ENCODE results near the gene IFIT2. TPM values are rescaled to one million over a fixed set of nuclear protein-coding genes. Genes with fewer than 3 reads are reported as not detected.

The IFIT2 gene
- total RNA-seq, 2 experiments from 2014 or later, result 0.57 to 0.72 TPM

DNA sequence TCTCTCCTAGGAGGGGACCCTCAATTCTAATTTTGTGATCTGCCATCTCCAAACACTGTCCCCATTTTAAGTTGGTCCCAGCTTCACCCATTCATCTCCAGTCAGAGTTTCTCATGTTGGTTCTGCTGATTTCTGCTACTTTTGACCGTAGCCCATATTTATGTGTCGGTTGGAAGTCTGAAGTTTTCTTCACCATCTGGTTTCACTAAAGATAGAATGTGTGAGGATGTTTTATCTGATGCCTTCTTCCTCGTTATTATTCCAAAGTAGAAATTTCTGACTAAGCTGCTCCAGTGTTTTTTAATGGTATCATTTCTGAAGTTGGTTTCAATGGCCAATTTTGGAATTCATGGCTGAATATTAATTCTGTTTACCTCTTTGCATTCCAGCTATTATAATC, 21.3 kb upstream of the IFIT2 start:
- TF ChIP-seq EZH2phosphoT487 (IDR thresholded peaks at IDR 0.05; ENCODE audit: borderline replicate concordance, low read depth, low read length) (no peak), CTCF (conservative IDR thresholded peaks at IDR 0.05; ENCODE audit: low read length) (no peak)

DNA sequence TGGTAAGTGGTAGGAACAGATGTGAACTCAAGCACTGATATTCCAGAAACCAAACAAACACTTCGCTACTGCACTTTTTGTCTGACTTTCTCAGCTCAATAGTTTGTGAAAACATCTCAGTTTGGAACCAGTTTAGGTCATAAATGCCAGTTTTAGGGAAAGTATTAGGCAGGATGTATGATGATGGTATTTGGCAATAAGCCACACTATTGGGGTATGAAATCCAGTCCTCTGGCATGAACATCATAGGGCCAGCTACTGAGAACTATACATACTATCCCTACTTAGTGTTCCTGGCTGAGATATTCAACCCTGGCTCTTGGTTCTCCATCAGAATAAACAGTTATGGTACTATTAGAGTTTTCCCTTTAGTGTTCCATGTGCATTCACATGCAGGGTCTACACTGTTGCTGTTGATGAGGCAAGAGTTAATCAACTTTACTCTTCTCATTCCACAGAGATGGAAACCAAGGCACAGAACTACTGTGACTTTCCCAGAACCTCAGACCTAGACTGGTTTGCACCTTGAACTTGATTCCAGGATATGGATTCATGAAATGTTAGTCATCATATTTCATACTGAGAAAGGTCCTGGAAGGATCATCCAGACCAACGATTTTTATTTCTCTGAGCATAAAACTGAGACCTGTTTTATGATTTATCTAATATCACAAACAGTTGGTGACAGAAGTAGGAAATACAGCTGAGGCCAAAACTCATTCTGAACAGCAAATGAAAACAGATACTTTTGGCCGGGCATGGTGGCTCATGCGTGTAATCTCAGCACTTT, 20.0 kb upstream of the IFIT2 start:
- Histone ChIP-seq H3K27ac (ENCODE audit: low read depth, low read length, poor library complexity, severe bottlenecking) (no peak overlapping the region), H3K36me3 (ENCODE audit: insufficient read depth, low read length) (no peaks in the 10 kb centered on the region), H3K79me2 (ENCODE audit: insufficient read depth, low read depth, low read length) (no peaks in the 10 kb centered on the region), H3K9me2 (ENCODE audit: insufficient read depth, low read length) (no peaks in the 10 kb centered on the region), H2AFZ (ENCODE audit: low read length) (no peak overlapping the region), H3K9me3 (ENCODE audit: low read length) (no peaks in the 10 kb centered on the region), H3K4me1 (ENCODE audit: insufficient read depth, low read length, poor library complexity, severe bottlenecking) (no peaks in the 10 kb centered on the region), H4K20me1 (ENCODE audit: insufficient read depth, low read length) (no peaks in the 10 kb centered on the region), H3K4me3 (ENCODE audit: low read depth, low read length, poor library complexity, severe bottlenecking) (no peak overlapping the region), H3K4me2 (ENCODE audit: low read length) (no peak overlapping the region)
- intact Hi-C loops (cut with micrococcal nuclease; ENCODE audit: unreplicated experiment), result no loop called here
- ChIA-PET CTCF (ENCODE audit: unreplicated experiment) (no interaction called here), POLR2A (no interaction called here)
- no peak for TF ChIP-seq EZH2phosphoT487 (IDR thresholded peaks at IDR 0.05; ENCODE audit: borderline replicate concordance, low read depth, low read length)
- no peak for TF ChIP-seq CTCF (conservative IDR thresholded peaks at IDR 0.05; ENCODE audit: low read length)
- no peak for DNase-seq (ENCODE audit: low spot score)
- BruUV-seq (replicated peaks), result no TSS peak

More for the DNA sequence above, 21.3 kb upstream of the IFIT2 start:
- Histone ChIP-seq H3K79me2 (ENCODE audit: insufficient read depth, low read depth, low read length) (no peaks in the 10 kb centered on the region), H3K4me3 (ENCODE audit: low read depth, low read length, poor library complexity, severe bottlenecking) (no peak overlapping the region), H3K9me2 (ENCODE audit: insufficient read depth, low read length) (no peaks in the 10 kb centered on the region), H3K4me1 (ENCODE audit: insufficient read depth, low read length, poor library complexity, severe bottlenecking) (no peaks in the 10 kb centered on the region), H3K9me3 (ENCODE audit: low read length) (no peaks in the 10 kb centered on the region), H4K20me1 (ENCODE audit: insufficient read depth, low read length) (no peaks in the 10 kb centered on the region), H2AFZ (ENCODE audit: low read length) (no peak overlapping the region), H3K4me2 (ENCODE audit: low read length) (no peak overlapping the region), H3K27ac (ENCODE audit: low read depth, low read length, poor library complexity, severe bottlenecking) (no peak overlapping the region), H3K36me3 (ENCODE audit: insufficient read depth, low read length) (no peaks in the 10 kb centered on the region)
- BruUV-seq (replicated peaks), result no TSS peak
- intact Hi-C loops (cut with micrococcal nuclease; ENCODE audit: unreplicated experiment), result no loop called here
- no peak for DNase-seq (ENCODE audit: low spot score)
- CTCF ChIA-PET (ENCODE audit: unreplicated experiment), result no interaction called here
- POLR2A ChIA-PET, result no interaction called here

Data from OCI-LY7 (cell line).